MM.1S (cell line): Measurements from ENCODE around the gene SNX7.

ENCODE experiments used
- DNase-seq: peaks from one replicate; pipeline ENCODE4 v3.0.0-alpha.2; 2015
- H2AFZ ChIP-seq: fragments of 300-600 bp; sonication (generic); 2 replicates; pipeline ENCODE4 v1.6.0; 2016; ENCODE audit warnings: antibody characterized with exemption, low read length
- H3F3A ChIP-seq: fragments of 300-600 bp; sonication (generic); 2 replicates; pipeline ENCODE4 v1.6.1; 2016; ENCODE audit warnings: mild to moderate bottlenecking, antibody characterized with exemption, low read length, moderate library complexity, mixed read lengths; ENCODE audit not compliant: insufficient read depth
- H3K27ac ChIP-seq: fragments of 300-600 bp; sonication (generic); 2 replicates; pipeline ENCODE4 v1.5.1; 2016; ENCODE audit warnings: mild to moderate bottlenecking, low read length
- H3K27me3 ChIP-seq: fragments of 300-600 bp; sonication (generic); replicated peaks from 2 replicates; pipeline ENCODE4 v1.6.0; 2016; ENCODE audit warnings: low read length; ENCODE audit not compliant: insufficient read depth
- H3K36me3 ChIP-seq: fragments of 300-600 bp; sonication (generic); replicated peaks from 2 replicates; pipeline ENCODE4 v1.6.1; 2016; ENCODE audit warnings: mild to moderate bottlenecking, low read length, mixed read lengths; ENCODE audit not compliant: insufficient read depth
- H3K4me1 ChIP-seq: fragments of 300-600 bp; sonication (generic); 2 replicates; pipeline ENCODE4 v1.6.1; 2016; ENCODE audit warnings: low read length, mixed read lengths
- H3K4me2 ChIP-seq: fragments of 300-600 bp; sonication (generic); 2 replicates; pipeline ENCODE4 v1.6.0; 2016; ENCODE audit warnings: low read depth, low read length
- H3K4me3 ChIP-seq: fragments of 300-600 bp; sonication (generic); 2 replicates; pipeline ENCODE4 v1.5.1; 2016; ENCODE audit warnings: low read length, mixed read lengths
- H3K79me2 ChIP-seq: fragments of 300-600 bp; sonication (generic); 2 replicates; pipeline ENCODE4 v1.6.1; 2016; ENCODE audit warnings: mixed run types, low read length, mixed read lengths
- H3K9ac ChIP-seq: fragments of 300-600 bp; sonication (generic); 2 replicates; pipeline ENCODE4 v1.6.1; 2016; ENCODE audit warnings: low read length, mixed read lengths
- H3K9me2 ChIP-seq: fragments of 300-600 bp; sonication (generic); replicated peaks from 2 replicates; pipeline ENCODE4 v1.6.1; 2016; ENCODE audit warnings: mild to moderate bottlenecking, low read length, mixed read lengths; ENCODE audit not compliant: insufficient read depth
- H3K9me3 ChIP-seq: fragments of 300-600 bp; sonication (generic); replicated peaks from 2 replicates; pipeline ENCODE4 v1.6.1; 2016; ENCODE audit warnings: mild to moderate bottlenecking, low read length, mixed read lengths; ENCODE audit not compliant: insufficient read depth
- H4K20me1 ChIP-seq: fragments of 300-600 bp; sonication (generic); 2 replicates; pipeline ENCODE4 v1.6.1; 2016; ENCODE audit warnings: mild to moderate bottlenecking, low read length, moderate library complexity, mixed read lengths; ENCODE audit not compliant: insufficient read depth
- CTCF ChIP-seq: fragments of 300-600 bp; sonication (generic); IDR thresholded peaks from 2 replicates; pipeline ENCODE4 v1.5.1; 2016; ENCODE audit warnings: antibody characterized with exemption, low read length, mixed read lengths
- EZH2 ChIP-seq: fragments of 300-600 bp; sonication (generic); optimal IDR thresholded peaks from 2 replicates; pipeline ENCODE3; 2017; ENCODE audit warnings: low read depth, mild to moderate bottlenecking, antibody characterized with exemption, low read length, mixed read lengths
- EZH2phosphoT487 ChIP-seq: fragments of 300-600 bp; sonication (generic); IDR thresholded peaks from 2 replicates; pipeline ENCODE4 v1.6.1; 2018; ENCODE audit warnings: antibody characterized with exemption, low read length

The SNX7 gene

DNA sequence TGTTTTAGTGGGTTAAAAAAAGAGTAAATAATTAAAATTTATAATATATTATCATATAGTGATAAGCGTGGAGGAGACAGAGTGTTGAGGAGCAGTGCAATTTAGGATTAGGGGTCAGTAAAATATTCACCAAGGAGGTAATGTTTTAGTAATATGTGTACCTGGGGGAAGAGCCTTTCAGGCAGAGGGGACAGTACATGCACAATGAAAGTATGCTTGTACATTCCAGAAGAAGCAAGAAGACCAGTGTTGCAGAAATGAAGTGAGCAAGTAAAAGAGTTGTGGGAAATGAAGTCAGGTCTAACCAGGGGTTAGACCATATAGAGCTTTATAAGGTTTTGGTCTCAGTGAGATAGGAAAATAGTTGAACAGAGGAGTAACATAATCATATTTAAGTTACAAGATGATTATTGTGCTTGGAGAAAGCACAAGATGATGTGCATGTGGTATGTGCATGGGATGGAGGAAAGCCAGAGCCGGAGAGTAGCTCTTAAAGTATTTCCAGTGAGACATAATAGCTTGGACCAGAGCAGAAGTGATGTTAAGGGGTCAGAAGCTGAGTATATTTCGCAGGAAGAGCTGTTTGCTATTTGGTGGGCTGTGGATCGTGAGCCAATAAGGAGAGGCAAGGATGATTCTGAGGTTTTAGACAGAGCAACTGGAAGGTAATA lies 44.8 kb downstream of the SNX7 start:
- no peak for TF ChIP-seq EZH2
- no peak for TF ChIP-seq CTCF
- no peak for TF ChIP-seq EZH2phosphoT487
- no peaks in the 10 kb centered on the region for H3K36me3 ChIP-seq

DNA sequence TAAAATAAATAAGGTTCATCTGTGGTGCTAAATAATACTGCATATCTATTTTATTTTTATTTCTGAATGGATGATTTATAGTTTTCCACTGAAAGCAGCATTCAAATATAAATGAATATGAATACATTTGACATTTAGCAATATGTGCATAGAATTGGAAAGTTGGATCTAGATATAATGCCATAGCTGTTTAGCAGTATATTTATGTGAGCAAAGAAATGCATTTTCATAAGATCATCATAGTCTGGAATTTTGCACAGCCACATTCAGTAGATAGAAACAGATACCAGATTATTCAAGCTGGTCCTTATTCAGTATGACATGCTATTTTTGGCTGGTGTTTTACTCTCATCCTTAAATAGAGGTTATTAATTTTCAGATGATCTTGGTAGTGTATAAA lies 46.0 kb downstream of the SNX7 start:
- no peaks in the 10 kb centered on the region for H3K4me1 ChIP-seq
- H3F3A ChIP-seq: no peaks in the 10 kb centered on the region
- no peaks in the 10 kb centered on the region for H3K27me3 ChIP-seq
- no peak overlapping the region for H3K4me3 ChIP-seq
- no peaks in the 10 kb centered on the region for H3K79me2 ChIP-seq
- H3K9me2 ChIP-seq: no peaks in the 10 kb centered on the region
- H3K27ac ChIP-seq: no peak overlapping the region
- no peaks in the 10 kb centered on the region for H3K9me3 ChIP-seq
- H3K9ac ChIP-seq: no peak overlapping the region
- no peak for DNase-seq
- TF ChIP-seq CTCF: no peak
- no peak for TF ChIP-seq EZH2phosphoT487
- TF ChIP-seq EZH2: no peak
- H2AFZ ChIP-seq: no peak overlapping the region
- H3K36me3 ChIP-seq: no peaks in the 10 kb centered on the region
- no peak overlapping the region for H3K4me2 ChIP-seq
- H4K20me1 ChIP-seq: no peaks in the 10 kb centered on the region

More for the DNA sequence above, 44.8 kb downstream of the SNX7 start:
- H3K79me2 ChIP-seq: no peaks in the 10 kb centered on the region
- no peak overlapping the region for H3K4me3 ChIP-seq
- H3K27ac ChIP-seq: no peak overlapping the region
- H3K27me3 ChIP-seq: no peaks in the 10 kb centered on the region
- no peak overlapping the region for H2AFZ ChIP-seq
- H3K9ac ChIP-seq: no peak overlapping the region
- no peaks in the 10 kb centered on the region for H3K4me1 ChIP-seq
- no peaks in the 10 kb centered on the region for H4K20me1 ChIP-seq
- H3K9me2 ChIP-seq: no peaks in the 10 kb centered on the region
- H3F3A ChIP-seq: no peaks in the 10 kb centered on the region
- DNase-seq: no peak
- H3K9me3 ChIP-seq: no peaks in the 10 kb centered on the region
- H3K4me2 ChIP-seq: no peak overlapping the region

- H3K79me2 ChIP-seq: no peaks in the 10 kb centered on the region
- H3F3A ChIP-seq: no peaks in the 10 kb centered on the region
- H3K9me3 ChIP-seq: no peaks in the 10 kb centered on the region
- no peak overlapping the region for H3K27ac ChIP-seq
- no peaks in the 10 kb centered on the region for H3K27me3 ChIP-seq
- no peak overlapping the region for H3K4me3 ChIP-seq
- no peaks in the 10 kb centered on the region for H3K9me2 ChIP-seq
- DNase-seq: no peak
- no peak overlapping the region for H2AFZ ChIP-seq
- no peaks in the 10 kb centered on the region for H3K36me3 ChIP-seq
- H3K4me1 ChIP-seq: no peaks in the 10 kb centered on the region
- H4K20me1 ChIP-seq: no peaks in the 10 kb centered on the region
- TF ChIP-seq EZH2: no peak
- TF ChIP-seq EZH2phosphoT487: no peak
- no peak for TF ChIP-seq CTCF
- H3K9ac ChIP-seq: no peak overlapping the region
- H3K4me2 ChIP-seq: no peak overlapping the region
These were observed 48.4 kb downstream of the SNX7 start for GRCh38 chr1:98709906-98710305.
